Neutrophil (primary cell): ENCODE data around the gene NELL1.

Experiments
- H3K27ac ChIP-seq: fragments of 200-600 bp; sonication (generic); 2 replicates; pipeline ENCODE4 v1.5.1; 2016; ENCODE audit warnings: mild to moderate bottlenecking, moderate library complexity
- H3K27me3 ChIP-seq: fragments of 200-600 bp; sonication (generic); 2 replicates; pipeline ENCODE4 v1.6.0; 2016; ENCODE audit warnings: mild to moderate bottlenecking
- H3K36me3 ChIP-seq: fragments of 200-600 bp; sonication (generic); 2 replicates; pipeline ENCODE4 v1.5.1; 2017
- H3K4me1 ChIP-seq, 2 experiments: fragments of 200-600 bp in 1 of 2; sonication (generic) in 1 of 2; 1 replicate in 1 of 2; 2 replicates in 1 of 2; pipeline versions ENCODE4 v1.5.1 to v1.6.1; 2013 to 2016; ENCODE audit warnings: low read depth in 1 of 2, low read length in 1 of 2, mild to moderate bottlenecking in 1 of 2, moderate library complexity in 1 of 2; ENCODE audit not compliant: control insufficient read depth in 1 of 2, insufficient read depth in 1 of 2
- H3K4me3 ChIP-seq, 2 experiments: fragments of 200-600 bp in 1 of 2; sonication (generic) in 1 of 2; 1 replicate in 1 of 2; 2 replicates in 1 of 2; pipeline ENCODE4 v1.5.1; 2013 to 2016; ENCODE audit warnings: low read depth in 1 of 2, low read length in 1 of 2, mild to moderate bottlenecking in 1 of 2, moderate library complexity in 1 of 2
- H3K9me3 ChIP-seq: fragments of 200-600 bp; sonication (generic); 2 replicates; pipeline ENCODE4 v1.5.1; 2016
- TF ChIP-seq, protein P1 (sequence below): fragments of 200-600 bp; sonication (generic); IDR thresholded peaks from 2 replicates; pipeline ENCODE4 v1.5.1; 2016; ENCODE audit warnings: antibody characterized with exemption

Gene NELL1

GRCh38 chr11:20880094-20880493, 210.7 kb downstream of the NELL1 start:
- H3K4me3 ChIP-seq, result no peak overlapping the region
- no peaks in the 10 kb centered on the region for H3K27me3 ChIP-seq
- H3K9me3 ChIP-seq, result no peaks in the 10 kb centered on the region
- TF ChIP-seq, protein P1, sequence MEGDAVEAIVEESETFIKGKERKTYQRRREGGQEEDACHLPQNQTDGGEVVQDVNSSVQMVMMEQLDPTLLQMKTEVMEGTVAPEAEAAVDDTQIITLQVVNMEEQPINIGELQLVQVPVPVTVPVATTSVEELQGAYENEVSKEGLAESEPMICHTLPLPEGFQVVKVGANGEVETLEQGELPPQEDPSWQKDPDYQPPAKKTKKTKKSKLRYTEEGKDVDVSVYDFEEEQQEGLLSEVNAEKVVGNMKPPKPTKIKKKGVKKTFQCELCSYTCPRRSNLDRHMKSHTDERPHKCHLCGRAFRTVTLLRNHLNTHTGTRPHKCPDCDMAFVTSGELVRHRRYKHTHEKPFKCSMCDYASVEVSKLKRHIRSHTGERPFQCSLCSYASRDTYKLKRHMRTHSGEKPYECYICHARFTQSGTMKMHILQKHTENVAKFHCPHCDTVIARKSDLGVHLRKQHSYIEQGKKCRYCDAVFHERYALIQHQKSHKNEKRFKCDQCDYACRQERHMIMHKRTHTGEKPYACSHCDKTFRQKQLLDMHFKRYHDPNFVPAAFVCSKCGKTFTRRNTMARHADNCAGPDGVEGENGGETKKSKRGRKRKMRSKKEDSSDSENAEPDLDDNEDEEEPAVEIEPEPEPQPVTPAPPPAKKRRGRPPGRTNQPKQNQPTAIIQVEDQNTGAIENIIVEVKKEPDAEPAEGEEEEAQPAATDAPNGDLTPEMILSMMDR, result no peak
- H3K4me1 ChIP-seq, result no peaks in the 10 kb centered on the region
- no peaks in the 10 kb centered on the region for H3K36me3 ChIP-seq
- H3K27ac ChIP-seq, result no peak overlapping the region

DNA sequence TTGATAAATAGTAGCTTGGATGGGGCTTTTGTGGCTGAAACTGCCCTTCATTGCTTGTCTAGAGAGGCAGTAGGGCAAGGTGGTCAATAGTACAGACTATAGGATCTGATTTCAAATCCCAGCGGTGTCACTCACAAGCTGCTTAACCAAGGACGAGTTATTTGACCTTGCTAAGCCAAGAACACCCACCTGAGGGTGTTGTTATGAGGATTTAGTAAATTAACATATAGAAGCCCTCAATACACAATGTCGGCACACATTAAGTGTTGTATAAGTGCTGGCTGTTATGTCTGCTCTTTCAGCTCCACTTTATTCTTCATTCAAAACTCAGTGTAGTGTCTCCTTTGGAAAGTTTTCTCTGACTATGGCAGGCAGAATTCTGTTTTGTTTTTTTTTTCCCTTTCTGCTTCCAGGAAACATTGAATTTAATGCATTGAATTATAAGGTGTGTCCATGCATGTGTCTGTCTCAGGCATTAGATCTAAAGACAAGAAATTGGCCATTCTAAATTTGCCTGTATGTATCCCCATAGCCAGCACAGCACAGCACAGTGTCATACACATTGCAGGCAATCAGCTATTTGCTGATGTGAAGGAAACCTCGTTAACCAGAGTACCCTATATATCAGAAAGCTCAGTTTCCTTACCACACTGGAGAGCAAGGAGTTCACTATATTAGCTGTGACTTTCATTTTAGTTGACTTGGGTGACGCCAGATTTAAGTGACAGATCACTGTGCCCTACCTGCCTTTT, 212.1 kb downstream of the NELL1 start:
- H3K4me3 ChIP-seq, result no peak overlapping the region
- no peaks in the 10 kb centered on the region for H3K36me3 ChIP-seq
- no peaks in the 10 kb centered on the region for H3K4me1 ChIP-seq
- TF ChIP-seq, protein P1, result no peak
- H3K27ac ChIP-seq, result no peak overlapping the region
- no peaks in the 10 kb centered on the region for H3K27me3 ChIP-seq
- no peaks in the 10 kb centered on the region for H3K9me3 ChIP-seq

- TF ChIP-seq, protein P1, result no peak
Observed at GRCh38 chr11:20887137-20887536, 217.8 kb downstream of the NELL1 start.

GRCh38 chr11:20894296-20894695, 224.9 kb downstream of the NELL1 start:
- no peak overlapping the region for H3K27ac ChIP-seq
- no peaks in the 10 kb centered on the region for H3K27me3 ChIP-seq
- TF ChIP-seq, protein P1, result no peak
- H3K9me3 ChIP-seq, result no peaks in the 10 kb centered on the region
- H3K36me3 ChIP-seq, result no peaks in the 10 kb centered on the region
- H3K4me3 ChIP-seq, result no peak overlapping the region
- no peaks in the 10 kb centered on the region for H3K4me1 ChIP-seq

More at GRCh38 chr11:20887137-20887536, 217.8 kb downstream of the NELL1 start:
- H3K27ac ChIP-seq, result no peak overlapping the region
- H3K36me3 ChIP-seq, result no peaks in the 10 kb centered on the region
- no peaks in the 10 kb centered on the region for H3K27me3 ChIP-seq
- H3K4me1 ChIP-seq, result no peaks in the 10 kb centered on the region
- no peak overlapping the region for H3K4me3 ChIP-seq
- no peaks in the 10 kb centered on the region for H3K9me3 ChIP-seq

DNA sequence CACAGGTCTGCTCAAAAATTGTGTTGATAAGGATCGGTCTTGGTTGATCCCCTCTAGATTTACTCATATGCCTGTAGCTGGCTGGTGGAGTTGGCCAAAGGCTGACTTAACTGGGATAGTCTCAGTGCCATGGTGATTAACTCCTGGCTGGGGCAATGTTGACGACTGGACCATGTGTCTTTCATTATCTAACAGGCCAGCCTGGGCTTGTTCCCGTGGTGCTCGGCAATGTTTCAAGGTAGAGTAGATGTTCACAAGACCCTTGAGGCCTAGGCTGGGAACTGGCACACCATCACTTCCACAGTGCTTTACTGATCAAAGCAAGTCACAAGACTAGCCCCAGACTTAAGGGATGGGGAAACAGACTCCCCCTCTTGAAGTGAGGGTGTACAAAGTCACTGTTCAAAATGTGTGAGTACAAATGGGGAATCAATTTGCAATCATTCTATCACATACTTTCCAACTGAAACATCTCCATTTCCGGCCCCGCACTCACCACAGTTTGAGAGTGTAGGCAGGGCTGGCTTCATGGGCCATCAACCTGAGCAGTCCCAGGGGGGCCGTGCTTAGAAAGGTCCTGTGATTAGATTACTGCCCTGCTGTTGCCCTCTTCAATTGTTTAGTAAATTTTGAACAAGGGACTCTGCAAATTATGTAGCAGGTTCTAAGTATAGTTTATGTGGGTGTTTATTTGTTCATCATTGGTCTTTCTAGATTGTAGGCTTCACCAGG, 240.8 kb downstream of the NELL1 start:
- no peaks in the 10 kb centered on the region for H3K4me1 ChIP-seq
- H3K4me3 ChIP-seq, result no peak overlapping the region
- no peaks in the 10 kb centered on the region for H3K36me3 ChIP-seq
- H3K27me3 ChIP-seq, result no peaks in the 10 kb centered on the region
- no peak overlapping the region for H3K27ac ChIP-seq
- H3K9me3 ChIP-seq, result no peaks in the 10 kb centered on the region
- TF ChIP-seq, protein P1, result no peak
